Natural killer cell (primary cell): ENCODE measurements around the gene TMEM120A. TPM values are rescaled to one million over a fixed set of nuclear protein-coding genes. Genes with fewer than 3 reads are reported as not detected.
A peak's percentile ranks its signal among the peaks of the same experiment; 100 is the strongest.

ENCODE experiments used
- ATAC-seq, 3 donors: fragments of 150-1000 bp in 2 of 3; fragments of 200-7000 bp in 1 of 3; cut with Tn5 transposase; 1 replicate in 1 of 3; 2 replicates in 2 of 3; pipeline ENCODE4 v1.10.0; 2021; ENCODE audit warnings: mild to moderate bottlenecking in 2 of 3, moderate library complexity in 2 of 3
- DNase-seq, 2 donors: peaks; one replicate each; pipeline versions ENCODE4 v3.0.0 to v3.0.0-alpha.2; 2013 to 2021; ENCODE audit warnings: mixed read lengths in 1 of 2
- H3K27ac ChIP-seq: one replicate; pipeline ENCODE4 v1.5.1; 2013; ENCODE audit warnings: mild to moderate bottlenecking, low read length
- H3K27me3 ChIP-seq: one replicate; pipeline ENCODE4 v1.6.1; 2013; ENCODE audit warnings: low read length; ENCODE audit not compliant: control insufficient read depth, insufficient read depth
- H3K36me3 ChIP-seq: one replicate; pipeline ENCODE4 v1.6.1; 2013; ENCODE audit warnings: low read length; ENCODE audit not compliant: control insufficient read depth, insufficient read depth
- H3K4me1 ChIP-seq: one replicate; pipeline ENCODE4 v1.6.1; 2013; ENCODE audit warnings: low read length; ENCODE audit not compliant: control insufficient read depth, insufficient read depth
- H3K4me3 ChIP-seq: one replicate; pipeline ENCODE4 v1.5.1; 2013; ENCODE audit warnings: low read length
- H3K9me3 ChIP-seq: one replicate; pipeline ENCODE4 v1.6.1; 2013; ENCODE audit warnings: low read length; ENCODE audit not compliant: control insufficient read depth, insufficient read depth
- H3K27ac Mint-ChIP-seq, 2 donors: one replicate each; pipeline ENCODE4 v1.8.0; 2022; ENCODE audit warnings: mild to moderate bottlenecking in 2 of 2, mixed read lengths in 2 of 2, moderate library complexity in 1 of 2
- H3K27me3 Mint-ChIP-seq, 2 donors: one replicate each; pipeline ENCODE4 v1.8.0; 2022; ENCODE audit warnings: low read depth in 2 of 2, mixed read lengths in 2 of 2
- H3K36me3 Mint-ChIP-seq: one replicate; pipeline ENCODE4 v1.8.0; 2022; ENCODE audit warnings: mixed read lengths
- H3K4me1 Mint-ChIP-seq, 2 donors: one replicate each; pipeline ENCODE4 v1.8.0; 2022; ENCODE audit warnings: mixed read lengths in 2 of 2
- H3K4me3 Mint-ChIP-seq: one replicate; pipeline ENCODE4 v1.8.0; 2022; ENCODE audit warnings: mild to moderate bottlenecking, moderate library complexity, mixed read lengths
- H3K9me3 Mint-ChIP-seq, 2 donors: one replicate each; pipeline ENCODE4 v1.8.0; 2022; ENCODE audit warnings: mixed read lengths in 2 of 2
- WGBS: methylation state at CpG from one replicate; pipeline ENCODE4 v1.1.7; 2013; ENCODE audit warnings: missing lambda C conversion rate; ENCODE audit not compliant: insufficient coverage; 5-methylcytosine and 5-hydroxymethylcytosine counted together
- intact Hi-C: fragments of 100-400 bp; cut with micrococcal nuclease; formaldehyde crosslinking; loops from one replicate; pipeline ENCODE4 v1.14.2; 2022
- total RNA-seq, 4 donors: library from RNA; stranded (reverse); fragments of 120-200 nt in 1 of 4; gene quantifications; one replicate each; pipeline versions ENCODE4 v1.2.3 to v1.2.4, GENCODE V29; 2013 to 2022
- TF ChIP-seq, protein P1 (sequence below): fragments of 200-600 bp; IDR thresholded peaks from one replicate; pipeline ENCODE4 v1.8.0; 2022; ENCODE audit warnings: antibody characterized with exemption

Gene TMEM120A
- total RNA-seq, 3 donors from 2014 or later (not counting 1 experiment from before 2014, with no cell fraction given): 24.3 to 38.1 (median 34.6) TPM

DNA sequence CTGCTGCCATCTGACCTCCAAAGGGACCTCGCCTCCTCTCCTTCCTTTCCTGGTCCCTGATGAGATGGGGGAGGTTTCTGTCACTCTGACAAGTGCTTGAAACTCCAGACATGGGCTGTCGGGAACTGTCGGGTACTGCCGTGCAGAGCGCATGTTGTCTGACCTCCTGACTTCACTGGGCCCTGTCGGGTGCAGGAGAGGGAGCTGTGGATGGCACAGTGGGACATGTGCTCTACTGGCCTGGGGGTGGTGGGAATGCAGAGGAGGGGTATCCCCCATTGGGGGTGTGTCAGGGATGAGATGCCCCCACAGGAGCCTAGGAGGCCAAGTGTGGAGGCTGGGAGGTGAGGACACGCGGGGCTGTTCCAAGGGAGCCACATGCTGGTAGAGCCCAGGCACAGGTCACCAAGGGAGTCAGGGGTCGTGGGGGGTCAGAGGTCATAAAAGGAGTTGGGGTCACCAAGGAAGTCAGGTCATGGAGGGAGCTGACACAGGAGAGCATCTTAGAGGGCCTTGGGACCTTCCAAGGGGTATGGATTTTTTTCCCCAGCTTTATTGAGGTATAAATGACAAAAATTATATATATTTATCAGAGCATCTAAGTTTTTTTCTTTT lies 30.9 kb downstream of the TMEM120A start:
- 92% methylated on average over 9 of the region's 9 CpGs for WGBS
- H3K9me3 Mint-ChIP-seq: no peaks in the 10 kb centered on the region
- H3K27ac Mint-ChIP-seq: peak overlapping the region in 1 of 2 donors; percentile 63
- TF ChIP-seq, protein P1, sequence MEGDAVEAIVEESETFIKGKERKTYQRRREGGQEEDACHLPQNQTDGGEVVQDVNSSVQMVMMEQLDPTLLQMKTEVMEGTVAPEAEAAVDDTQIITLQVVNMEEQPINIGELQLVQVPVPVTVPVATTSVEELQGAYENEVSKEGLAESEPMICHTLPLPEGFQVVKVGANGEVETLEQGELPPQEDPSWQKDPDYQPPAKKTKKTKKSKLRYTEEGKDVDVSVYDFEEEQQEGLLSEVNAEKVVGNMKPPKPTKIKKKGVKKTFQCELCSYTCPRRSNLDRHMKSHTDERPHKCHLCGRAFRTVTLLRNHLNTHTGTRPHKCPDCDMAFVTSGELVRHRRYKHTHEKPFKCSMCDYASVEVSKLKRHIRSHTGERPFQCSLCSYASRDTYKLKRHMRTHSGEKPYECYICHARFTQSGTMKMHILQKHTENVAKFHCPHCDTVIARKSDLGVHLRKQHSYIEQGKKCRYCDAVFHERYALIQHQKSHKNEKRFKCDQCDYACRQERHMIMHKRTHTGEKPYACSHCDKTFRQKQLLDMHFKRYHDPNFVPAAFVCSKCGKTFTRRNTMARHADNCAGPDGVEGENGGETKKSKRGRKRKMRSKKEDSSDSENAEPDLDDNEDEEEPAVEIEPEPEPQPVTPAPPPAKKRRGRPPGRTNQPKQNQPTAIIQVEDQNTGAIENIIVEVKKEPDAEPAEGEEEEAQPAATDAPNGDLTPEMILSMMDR: no peak
- no peak overlapping the region for H3K4me3 ChIP-seq
- no peaks in the 10 kb centered on the region for H3K27me3 Mint-ChIP-seq
- intact Hi-C loops: no loop called here
- H3K4me1 Mint-ChIP-seq: peaks cover 0 to 6% of the 10 kb centered on the region in 2 donors
- DNase-seq (no peak), ATAC-seq (no peak)
- H3K36me3 ChIP-seq: peaks cover 13% of the 10 kb centered on the region
- no peaks in the 10 kb centered on the region for H3K36me3 Mint-ChIP-seq
- H3K27ac ChIP-seq: no peak overlapping the region
- no peaks in the 10 kb centered on the region for H3K27me3 ChIP-seq
- H3K9me3 ChIP-seq: no peaks in the 10 kb centered on the region
- no peak overlapping the region for H3K4me3 Mint-ChIP-seq
- H3K4me1 ChIP-seq: peaks cover 3% of the 10 kb centered on the region

DNA sequence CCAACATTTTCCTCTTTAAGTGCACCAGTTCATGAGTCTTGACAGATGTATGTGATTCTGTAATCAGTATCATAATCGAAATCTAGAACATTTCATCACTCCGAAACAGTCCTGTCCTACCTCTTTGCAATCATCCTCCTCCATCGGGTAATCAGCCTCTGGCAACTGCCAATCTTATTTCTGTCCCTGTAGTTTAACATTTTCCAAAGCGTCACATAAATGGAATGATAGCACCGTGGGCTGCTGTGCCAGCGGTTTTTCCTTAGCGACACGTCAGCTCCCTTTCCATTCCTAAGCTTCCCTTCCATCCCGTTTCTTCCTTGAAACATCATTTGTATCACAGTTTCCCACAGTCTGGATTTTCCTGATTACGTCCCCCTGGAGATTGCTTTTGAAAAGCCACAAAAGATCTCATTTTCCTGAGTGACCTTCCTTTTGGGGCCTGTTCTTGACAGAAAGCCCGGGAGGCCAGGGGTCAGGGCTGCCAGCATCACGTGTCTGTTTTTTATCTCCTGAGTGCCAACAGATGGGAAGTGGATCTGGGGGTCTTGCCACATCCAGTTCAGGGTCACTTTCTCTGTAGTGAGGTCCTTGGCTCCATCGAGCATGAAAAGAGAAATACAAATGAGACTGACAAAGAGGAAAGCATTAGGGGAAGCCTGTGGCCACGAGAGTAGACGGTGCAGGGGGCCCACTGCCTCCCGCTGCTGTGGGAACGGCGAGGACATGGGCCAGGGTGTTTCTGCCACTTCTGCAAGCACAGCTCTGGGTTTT lies 31.6 kb downstream of the TMEM120A start:
- H3K4me3 ChIP-seq: no peak overlapping the region
- H3K4me3 Mint-ChIP-seq: no peak overlapping the region
- no peaks in the 10 kb centered on the region for H3K9me3 ChIP-seq
- no peak for ATAC-seq
- H3K27ac ChIP-seq: no peak overlapping the region
- no peaks in the 10 kb centered on the region for H3K9me3 Mint-ChIP-seq
- peak overlapping the region in 1 of 2 donors; percentile 63 for H3K27ac Mint-ChIP-seq
- no peak for DNase-seq
- 78% methylated on average over 18 of the region's 18 CpGs for WGBS
- H3K36me3 Mint-ChIP-seq: peaks cover 1% of the 10 kb centered on the region
- H3K4me1 ChIP-seq: peaks cover 3% of the 10 kb centered on the region
- peaks cover 12% of the 10 kb centered on the region for H3K36me3 ChIP-seq
- intact Hi-C loops: no loop called here
- TF ChIP-seq, protein P1: no peak
- no peaks in the 10 kb centered on the region for H3K27me3 ChIP-seq
- peaks cover 0 to 6% of the 10 kb centered on the region in 2 donors for H3K4me1 Mint-ChIP-seq
- H3K27me3 Mint-ChIP-seq: no peaks in the 10 kb centered on the region

DNA sequence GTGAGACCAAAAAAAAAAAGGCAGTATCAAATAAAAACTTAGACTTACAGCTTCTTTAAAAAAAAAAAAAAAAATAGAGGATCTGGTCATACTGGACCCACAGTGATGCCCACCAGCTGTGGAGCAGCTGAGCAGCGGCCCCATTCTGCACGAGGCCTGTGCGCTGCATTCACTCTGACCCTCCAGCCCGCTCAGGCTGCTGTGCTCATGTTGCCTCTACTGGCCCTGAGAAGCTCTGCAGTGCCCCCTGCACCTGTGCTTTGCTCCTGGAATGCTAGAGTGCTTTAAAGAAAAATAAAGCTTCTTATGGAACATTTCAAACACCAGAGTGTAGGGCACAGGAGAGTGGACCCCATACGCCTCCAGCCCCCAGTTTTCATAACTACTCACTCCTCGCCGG lies 33.2 kb downstream of the TMEM120A start:
- WGBS: 96% methylated on average over 7 of the region's 7 CpGs
- intact Hi-C loops: no loop called here
- H3K4me1 ChIP-seq: no peaks in the 10 kb centered on the region
- TF ChIP-seq, protein P1: no peak
- peaks cover 12% of the 10 kb centered on the region for H3K36me3 ChIP-seq
- no peak overlapping the region for H3K27ac Mint-ChIP-seq
- H3K9me3 ChIP-seq: no peaks in the 10 kb centered on the region
- H3K27me3 ChIP-seq: no peaks in the 10 kb centered on the region
- no peak overlapping the region for H3K27ac ChIP-seq
- H3K9me3 Mint-ChIP-seq: no peaks in the 10 kb centered on the region
- H3K36me3 Mint-ChIP-seq: peaks cover 6% of the 10 kb centered on the region
- ATAC-seq (no peak), DNase-seq (no peak)
- H3K4me1 Mint-ChIP-seq: peaks cover 0 to 6% of the 10 kb centered on the region in 2 donors
- H3K27me3 Mint-ChIP-seq: no peaks in the 10 kb centered on the region
- H3K4me3 ChIP-seq: no peak overlapping the region
- H3K4me3 Mint-ChIP-seq: no peak overlapping the region
